ENCODE measurements around the gene C6orf47. TPM values are rescaled to one million over a fixed set of nuclear protein-coding genes. Genes with fewer than 3 reads are reported as not detected.

The C6orf47 gene
- total and polyA plus RNA-seq, 2 of the 13 experiments (the other 11 are each of a cell fraction or from before 2014, with no cell fraction given): 1.7 to 18.1 TPM

DNA sequence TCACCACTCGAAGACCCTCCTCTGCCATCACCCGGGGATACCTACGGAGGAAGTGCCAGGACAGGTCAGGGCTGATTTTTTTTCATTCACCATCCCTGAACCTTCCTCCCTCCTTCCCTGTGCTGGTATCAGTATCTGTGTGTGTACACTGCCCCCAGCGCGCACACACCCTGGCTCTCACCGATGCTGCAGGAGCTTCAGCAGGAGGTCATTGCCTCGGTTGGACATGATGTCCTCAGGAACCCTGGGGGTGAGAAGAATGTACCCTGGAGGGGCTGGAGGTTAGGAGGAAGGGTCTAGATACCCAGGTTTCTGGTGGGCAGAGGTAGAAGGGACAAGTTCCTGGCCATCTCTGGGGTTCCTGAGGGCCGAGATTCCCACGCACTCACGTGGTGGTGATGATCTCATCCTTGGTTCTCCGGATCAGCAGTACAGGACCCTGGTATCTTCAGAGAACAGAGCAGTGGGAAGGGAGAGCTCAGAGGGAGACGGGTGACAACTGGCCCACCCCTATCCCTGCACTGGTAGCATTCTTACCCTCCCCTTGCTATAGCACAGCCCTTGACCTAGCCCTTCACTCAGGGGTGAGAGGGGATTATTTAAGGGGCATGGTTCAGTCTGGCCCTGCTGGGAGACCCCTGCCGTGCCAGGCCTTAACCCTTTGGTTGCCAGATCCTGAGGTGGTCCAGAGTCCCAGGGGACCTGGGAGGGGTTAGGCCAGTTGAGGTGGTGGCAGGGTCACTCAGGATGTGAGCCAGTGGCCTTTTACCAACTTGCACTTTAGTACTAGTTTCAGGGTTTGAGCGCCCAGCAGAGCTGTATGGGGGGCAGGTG, 27.5 kb upstream of the C6orf47 start:
- Histone ChIP-seq H3K4me3 (replicated peaks in 1 of 3; ENCODE audit: insufficient read depth in 1 of 3, low read depth in 2 of 3, low read length in 3 of 3) (no peak overlapping the region), H3K9me3 (ENCODE audit: low read length) (no peaks in the 10 kb centered on the region), H3K27me3 (ENCODE audit: control insufficient read depth in 1 of 2, insufficient read depth in 2 of 2, low read length in 2 of 2) (no peaks in the 10 kb centered on the region), H3K9ac (ENCODE audit: insufficient read depth, low read depth, low read length) (no peak overlapping the region), H3K79me2 (ENCODE audit: insufficient read depth, low read length) (no peaks in the 10 kb centered on the region), H3K4me1 (ENCODE audit: insufficient read depth, low read length) (peaks cover 21% of the 10 kb centered on the region), H4K20me1 (ENCODE audit: insufficient read depth, low read length) (no peaks in the 10 kb centered on the region), H3K4me2 (ENCODE audit: low read depth, low read length) (no peak overlapping the region), H2AFZ (ENCODE audit: low read length) (no peak overlapping the region), H3K27ac (ENCODE audit: extremely low read length, insufficient read depth, low read length) (no peak overlapping the region), H3K36me3 (replicated peaks in 1 of 2; ENCODE audit: control insufficient read depth in 1 of 2, insufficient read depth in 2 of 2, low read length in 2 of 2) (peaks cover 46 to 54% of the 10 kb centered on the region in 2 experiments)
- 94% methylated on average over 13 of the region's 14 CpGs for WGBS (ENCODE audit: low lambda C conversion rate)
- FAIRE-seq (no peak), ATAC-seq (no peak), DNase-seq (ENCODE audit: low spot score) (no peak)
- no TSS peak for BruUV-seq (replicated peaks)
- intact Hi-C loops (cut with micrococcal nuclease; ENCODE audit: unreplicated experiment): no loop called here
- TF ChIP-seq SCMH1 (CRISPR knock-in tag; IDR thresholded peaks at IDR 0.05; ENCODE audit: borderline replicate concordance) (no peak), PCBP2 (optimal IDR thresholded peaks at IDR 0.05; ENCODE audit: low read depth, low read length, poor library complexity, severe bottlenecking) (no peak), ZNF652 (CRISPR knock-in tag; IDR thresholded peaks at IDR 0.05; ENCODE audit: borderline replicate concordance, low read depth) (peak; percentile 76)
- TF ChIP-seq, protein P1, sequence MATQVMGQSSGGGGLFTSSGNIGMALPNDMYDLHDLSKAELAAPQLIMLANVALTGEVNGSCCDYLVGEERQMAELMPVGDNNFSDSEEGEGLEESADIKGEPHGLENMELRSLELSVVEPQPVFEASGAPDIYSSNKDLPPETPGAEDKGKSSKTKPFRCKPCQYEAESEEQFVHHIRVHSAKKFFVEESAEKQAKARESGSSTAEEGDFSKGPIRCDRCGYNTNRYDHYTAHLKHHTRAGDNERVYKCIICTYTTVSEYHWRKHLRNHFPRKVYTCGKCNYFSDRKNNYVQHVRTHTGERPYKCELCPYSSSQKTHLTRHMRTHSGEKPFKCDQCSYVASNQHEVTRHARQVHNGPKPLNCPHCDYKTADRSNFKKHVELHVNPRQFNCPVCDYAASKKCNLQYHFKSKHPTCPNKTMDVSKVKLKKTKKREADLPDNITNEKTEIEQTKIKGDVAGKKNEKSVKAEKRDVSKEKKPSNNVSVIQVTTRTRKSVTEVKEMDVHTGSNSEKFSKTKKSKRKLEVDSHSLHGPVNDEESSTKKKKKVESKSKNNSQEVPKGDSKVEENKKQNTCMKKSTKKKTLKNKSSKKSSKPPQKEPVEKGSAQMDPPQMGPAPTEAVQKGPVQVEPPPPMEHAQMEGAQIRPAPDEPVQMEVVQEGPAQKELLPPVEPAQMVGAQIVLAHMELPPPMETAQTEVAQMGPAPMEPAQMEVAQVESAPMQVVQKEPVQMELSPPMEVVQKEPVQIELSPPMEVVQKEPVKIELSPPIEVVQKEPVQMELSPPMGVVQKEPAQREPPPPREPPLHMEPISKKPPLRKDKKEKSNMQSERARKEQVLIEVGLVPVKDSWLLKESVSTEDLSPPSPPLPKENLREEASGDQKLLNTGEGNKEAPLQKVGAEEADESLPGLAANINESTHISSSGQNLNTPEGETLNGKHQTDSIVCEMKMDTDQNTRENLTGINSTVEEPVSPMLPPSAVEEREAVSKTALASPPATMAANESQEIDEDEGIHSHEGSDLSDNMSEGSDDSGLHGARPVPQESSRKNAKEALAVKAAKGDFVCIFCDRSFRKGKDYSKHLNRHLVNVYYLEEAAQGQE (IDR thresholded peaks at IDR 0.05; ENCODE audit: borderline replicate concordance in 1 of 2, low read depth in 1 of 2, low read length in 2 of 2): no peak
- POLR2A ChIA-PET: no interaction called here
- in situ Hi-C loops (cut with HindIII; ENCODE audit: extremely low pct_ligation_motif_present, low pct_unique_long_range_greater_than_20kb): no loop called here
- CTCF ChIA-PET (ENCODE audit: low intra/inter-chr PET ratio, low total read pairs): no interaction called here

All from HepG2 (cell line).